NCI-H187 (cell line): ENCODE data around the gene EID3.
"Not testable (repeated sequence)": the region's sequence is repeated elsewhere in the genome, so short reads cannot be mapped to it uniquely, and the experiment has no call there.

Source experiments
- DNase-seq, 2 experiments: peaks; one replicate each; lab custom pipeline; 2025; lab: John Stamatoyannopoulos, UW

The EID3 gene

DNA sequence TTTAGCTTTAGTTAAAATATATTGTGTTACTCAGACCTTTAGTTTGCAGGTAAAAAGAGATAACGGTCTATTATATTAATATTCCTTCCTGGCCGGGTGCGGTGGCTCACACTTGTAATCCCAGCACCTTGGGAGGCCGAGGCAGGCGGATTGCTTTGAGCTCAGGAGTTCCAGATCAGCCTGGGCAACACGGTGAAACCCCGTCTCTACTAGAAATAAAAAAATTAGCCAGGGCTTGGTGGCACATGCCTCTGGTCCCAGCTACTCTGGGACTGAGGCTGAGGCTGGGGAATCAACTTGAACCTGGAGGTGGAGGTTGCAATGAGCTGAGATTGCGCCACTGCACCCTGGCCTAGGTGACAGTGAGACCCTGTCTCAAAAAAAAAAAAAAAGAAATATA is 13.2 kb upstream of the EID3 start:
- DNase-seq, result no peak

DNA sequence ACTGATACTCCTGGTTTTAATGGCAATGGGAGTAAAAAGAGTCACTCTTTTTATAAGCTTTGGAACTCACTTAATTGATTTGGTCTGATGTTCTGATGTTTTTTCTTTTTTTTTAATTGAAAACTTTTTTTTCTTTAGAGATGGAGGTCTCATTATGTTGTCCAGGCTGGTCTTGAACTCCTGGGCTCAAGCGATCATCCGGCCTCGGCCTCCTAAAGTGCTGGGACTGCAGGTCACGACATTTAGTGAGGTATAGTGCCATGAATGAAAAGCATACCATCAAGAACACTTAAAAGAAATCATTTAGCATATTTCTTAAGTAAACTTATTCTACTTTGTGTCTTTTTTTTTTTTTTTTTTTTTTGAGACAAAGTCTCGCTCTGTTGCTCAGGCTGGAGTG is 12.7 kb upstream of the EID3 start:
- DNase-seq, result no peak

DNA sequence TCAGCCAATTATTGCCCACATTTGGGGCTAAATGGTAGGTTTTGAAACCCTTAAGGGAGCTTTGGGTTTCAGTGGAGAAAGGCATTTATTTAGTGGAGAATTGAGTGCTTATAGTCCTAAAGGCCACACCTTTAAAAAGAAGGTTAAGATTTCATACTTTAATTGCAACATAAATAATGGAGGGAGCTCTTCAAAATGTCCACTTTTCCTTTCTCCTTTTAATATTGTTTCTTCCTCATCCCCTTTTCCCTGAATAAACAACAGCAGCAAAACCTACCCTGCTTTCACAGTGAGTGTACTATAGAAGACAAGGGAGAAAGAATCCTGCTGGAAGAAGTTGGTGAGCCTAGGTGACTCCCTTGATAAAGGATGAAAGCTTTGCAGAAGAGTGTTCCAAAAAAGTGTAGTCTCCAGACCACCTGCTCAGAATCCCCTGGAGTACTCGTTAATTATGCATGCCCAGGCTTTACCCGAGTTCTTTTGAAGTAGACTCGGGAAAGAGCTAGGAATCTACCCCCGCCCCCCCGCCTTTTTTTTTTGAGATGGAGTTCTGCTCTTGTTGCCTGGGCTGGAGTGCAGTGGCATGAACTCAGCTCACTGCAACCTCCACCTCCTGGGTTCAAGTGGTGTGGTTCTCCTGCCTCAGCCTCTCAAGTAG is 11.5 kb upstream of the EID3 start:
- no peak for DNase-seq

GRCh38 chr12:104292872-104293794 is 10.4 kb upstream of the EID3 start:
- DNase-seq, result no peak

GRCh38 chr12:104294158-104294859 is 9.2 kb upstream of the EID3 start:
- not testable (repeated sequence) for DNase-seq

GRCh38 chr12:104294927-104295668 is 8.4 kb upstream of the EID3 start:
- no peak for DNase-seq

- DNase-seq, result no peak
Observed at GRCh38 chr12:104295954-104296353, 7.6 kb upstream of the EID3 start.

- DNase-seq, result no peak
Observed at GRCh38 chr12:104296718-104297117, 6.8 kb upstream of the EID3 start.

GRCh38 chr12:104297477-104298113 is 5.9 kb upstream of the EID3 start:
- DNase-seq, result no peak

DNA sequence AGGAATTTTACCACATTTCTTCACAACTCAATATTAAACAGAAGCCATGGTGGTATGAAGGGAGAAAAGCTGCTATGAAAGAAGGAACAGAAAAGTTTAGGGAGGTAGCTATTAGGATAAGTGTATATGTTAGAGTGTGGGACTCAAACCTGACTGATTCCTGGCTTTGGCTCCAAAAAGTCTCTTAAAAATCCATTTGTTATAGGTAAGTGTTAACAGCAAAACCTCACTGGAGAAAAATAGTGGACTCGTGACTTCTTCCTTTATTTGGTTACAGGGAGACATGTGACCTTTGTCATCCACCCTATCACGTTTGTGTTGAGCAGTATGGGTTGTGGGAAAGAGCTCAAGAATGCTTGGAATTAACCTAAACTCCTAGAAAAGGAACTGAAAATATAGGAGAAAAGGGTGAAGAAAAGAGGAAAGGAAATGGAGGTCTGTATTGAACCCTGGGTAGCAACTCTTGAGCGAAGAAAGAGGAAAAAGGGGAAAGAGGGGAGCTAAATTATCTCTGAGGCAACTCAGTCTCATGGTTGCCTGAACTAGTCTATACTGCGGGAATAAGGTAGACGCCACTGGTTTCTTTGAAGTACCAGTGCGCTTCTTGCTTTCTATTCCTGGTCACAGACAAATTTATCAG is 3.6 kb upstream of the EID3 start:
- no peak for DNase-seq

GRCh38 chr12:104304261-104305009 is 896 bp downstream of the EID3 start:
- no peak for DNase-seq

- DNase-seq, result no peak
Observed at GRCh38 chr12:104305349-104305748, 1.8 kb downstream of the EID3 start.

DNA sequence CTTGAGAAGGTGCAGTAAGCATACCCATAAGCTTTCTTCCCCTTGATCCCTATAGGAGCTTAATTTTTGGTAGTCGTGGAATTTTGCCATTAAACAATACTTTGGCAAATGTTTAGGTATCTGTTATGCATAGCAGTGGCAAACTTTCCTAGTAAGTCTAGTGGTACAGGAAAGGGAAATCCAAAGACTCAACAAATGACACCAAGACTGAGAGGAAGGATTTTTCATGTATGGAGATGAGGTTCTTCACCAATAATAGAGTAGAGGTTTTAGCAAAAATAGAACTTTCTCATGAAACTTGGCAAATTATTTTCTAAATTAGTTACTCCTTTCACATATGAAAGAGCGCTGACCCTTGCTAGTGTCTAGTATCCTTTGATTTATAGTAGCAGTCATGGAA is 2.8 kb downstream of the EID3 start:
- no peak for DNase-seq

DNA sequence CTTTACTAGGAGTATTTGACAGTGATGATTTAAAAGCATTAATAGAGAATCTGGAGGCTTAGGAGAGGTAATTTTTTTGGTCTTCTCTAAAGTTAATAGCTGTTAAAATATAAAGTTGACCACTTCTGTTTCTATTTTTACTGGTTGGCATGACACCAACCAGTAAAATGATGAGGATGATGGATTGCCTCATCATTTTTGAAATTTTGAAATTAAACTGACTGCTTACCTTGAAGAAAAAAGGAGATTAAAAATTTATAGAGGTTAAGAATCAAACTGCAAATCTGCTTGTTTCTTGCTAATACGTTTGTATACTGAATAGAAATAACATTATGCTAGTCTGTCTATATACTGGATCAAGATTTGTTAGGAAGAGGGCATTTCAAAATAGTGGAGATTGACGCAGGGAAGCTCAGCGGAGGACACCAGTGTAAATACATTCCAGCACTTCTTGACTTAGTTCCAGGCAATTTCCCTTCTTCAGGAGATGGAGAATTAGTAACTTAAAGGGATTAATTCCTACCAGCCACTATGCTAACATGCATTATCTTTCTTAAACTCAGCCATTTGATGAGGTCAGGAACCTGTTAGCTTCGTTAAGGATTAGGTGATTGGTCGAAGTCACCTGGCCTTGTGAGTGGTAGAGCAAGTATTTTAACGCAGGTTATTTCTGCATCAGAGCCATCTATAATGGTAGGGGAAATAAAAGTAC is 3.6 kb downstream of the EID3 start:
- no peak for DNase-seq

GRCh38 chr12:104307655-104308000 is 4.1 kb downstream of the EID3 start:
- DNase-seq, result no peak

GRCh38 chr12:104309446-104309993 is 6.0 kb downstream of the EID3 start:
- DNase-seq, result no peak

GRCh38 chr12:104310751-104311633 is 7.5 kb downstream of the EID3 start:
- DNase-seq, result no peak

GRCh38 chr12:104312202-104312601 is 8.7 kb downstream of the EID3 start:
- no peak for DNase-seq
